Astrocyte (in vitro differentiated cells and primary cell): ENCODE data around the gene GGT5. TPM values are rescaled to one million over a fixed set of nuclear protein-coding genes. Genes with fewer than 3 reads are reported as not detected.

ENCODE experiments used
- DNase-seq: peaks from one replicate; pipeline ENCODE4 v3.0.0-alpha.2; 2010; ENCODE audit warnings: low read depth
- FAIRE-seq: peaks from 2 replicates; lab custom pipeline; 2011; peaks lifted over from hg19 to GRCh38; lab: Jason Lieb, UNC
- H2AFZ ChIP-seq: 2 replicates; pipeline ENCODE4 v1.6.0; 2012; ENCODE audit warnings: low read depth, low read length, inconsistent platforms
- H3K27ac ChIP-seq: 2 replicates; pipeline ENCODE4 v1.5.1; 2011; ENCODE audit warnings: low read depth, low read length, inconsistent platforms
- H3K27me3 ChIP-seq: 2 replicates; pipeline ENCODE4 v1.6.0; 2011; ENCODE audit warnings: low read length, inconsistent platforms; ENCODE audit not compliant: insufficient read depth
- H3K36me3 ChIP-seq: 2 replicates; pipeline ENCODE4 v1.5.1; 2011; ENCODE audit warnings: low read length, inconsistent platforms; ENCODE audit not compliant: insufficient read depth
- H3K4me1 ChIP-seq: 2 replicates; pipeline ENCODE4 v1.5.1; 2011; ENCODE audit warnings: low read length, inconsistent platforms; ENCODE audit not compliant: insufficient read depth
- H3K4me2 ChIP-seq: 2 replicates; pipeline ENCODE4 v1.6.0; 2012; ENCODE audit warnings: low read length, inconsistent platforms
- H3K4me3 ChIP-seq: 2 replicates; pipeline ENCODE4 v1.5.1; 2011; ENCODE audit warnings: low read depth, mild to moderate bottlenecking, low read length, inconsistent platforms; ENCODE audit not compliant: insufficient read depth
- H3K79me2 ChIP-seq: 2 replicates; pipeline ENCODE4 v1.6.0; 2012; ENCODE audit warnings: mild to moderate bottlenecking, low read length, inconsistent platforms; ENCODE audit not compliant: insufficient read depth
- H3K9ac ChIP-seq: 2 replicates; pipeline ENCODE4 v1.6.0; 2012; ENCODE audit warnings: mild to moderate bottlenecking, low read length, inconsistent platforms
- H3K9me3 ChIP-seq: 2 replicates; pipeline ENCODE4 v1.5.1; 2012; ENCODE audit warnings: low read depth, mild to moderate bottlenecking, low read length, inconsistent platforms; ENCODE audit not compliant: insufficient read depth
- H4K20me1 ChIP-seq: 2 replicates; pipeline ENCODE4 v1.6.0; 2012; ENCODE audit warnings: low read length, inconsistent platforms; ENCODE audit not compliant: insufficient read depth
- H3K27ac Mint-ChIP-seq: one replicate; pipeline ENCODE4 v1.8.0; 2021; ENCODE audit warnings: mild to moderate bottlenecking, mixed read lengths; ENCODE audit not compliant: unreplicated experiment
- H3K27me3 Mint-ChIP-seq: one replicate; pipeline ENCODE4 v1.8.0; 2021; ENCODE audit warnings: low read depth, mixed read lengths; ENCODE audit not compliant: unreplicated experiment
- H3K36me3 Mint-ChIP-seq: one replicate; pipeline ENCODE4 v1.8.0; 2021; ENCODE audit warnings: low read depth, mixed read lengths; ENCODE audit not compliant: unreplicated experiment
- H3K4me1 Mint-ChIP-seq: one replicate; pipeline ENCODE4 v1.8.0; 2021; ENCODE audit warnings: low read depth, mixed read lengths; ENCODE audit not compliant: unreplicated experiment
- H3K4me3 Mint-ChIP-seq: one replicate; pipeline ENCODE4 v1.8.0; 2021; ENCODE audit warnings: mild to moderate bottlenecking, moderate library complexity, mixed read lengths; ENCODE audit not compliant: unreplicated experiment
- H3K9me3 Mint-ChIP-seq: one replicate; pipeline ENCODE4 v1.8.0; 2021; ENCODE audit warnings: mild to moderate bottlenecking, mixed read lengths; ENCODE audit not compliant: unreplicated experiment
- EZH2 ChIP-seq: IDR thresholded peaks from 2 replicates; pipeline ENCODE4 v1.6.1; 2012; ENCODE audit warnings: mild to moderate bottlenecking, low read length, inconsistent platforms; ENCODE audit not compliant: insufficient read depth
- total RNA-seq: library from RNA; stranded (reverse); gene quantifications from 2 replicates; pipeline ENCODE4 v1.2.1, GENCODE V29; 2021
- TF ChIP-seq, protein P1 (sequence below): IDR thresholded peaks from 2 replicates; pipeline ENCODE4 v1.5.1; 2011; ENCODE audit warnings: low read depth, mild to moderate bottlenecking, inconsistent platforms, low read length, moderate library complexity; ENCODE audit not compliant: insufficient read depth

Gene GGT5
- total RNA-seq, 1 donor from 2014 or later = 0.64 TPM

DNA sequence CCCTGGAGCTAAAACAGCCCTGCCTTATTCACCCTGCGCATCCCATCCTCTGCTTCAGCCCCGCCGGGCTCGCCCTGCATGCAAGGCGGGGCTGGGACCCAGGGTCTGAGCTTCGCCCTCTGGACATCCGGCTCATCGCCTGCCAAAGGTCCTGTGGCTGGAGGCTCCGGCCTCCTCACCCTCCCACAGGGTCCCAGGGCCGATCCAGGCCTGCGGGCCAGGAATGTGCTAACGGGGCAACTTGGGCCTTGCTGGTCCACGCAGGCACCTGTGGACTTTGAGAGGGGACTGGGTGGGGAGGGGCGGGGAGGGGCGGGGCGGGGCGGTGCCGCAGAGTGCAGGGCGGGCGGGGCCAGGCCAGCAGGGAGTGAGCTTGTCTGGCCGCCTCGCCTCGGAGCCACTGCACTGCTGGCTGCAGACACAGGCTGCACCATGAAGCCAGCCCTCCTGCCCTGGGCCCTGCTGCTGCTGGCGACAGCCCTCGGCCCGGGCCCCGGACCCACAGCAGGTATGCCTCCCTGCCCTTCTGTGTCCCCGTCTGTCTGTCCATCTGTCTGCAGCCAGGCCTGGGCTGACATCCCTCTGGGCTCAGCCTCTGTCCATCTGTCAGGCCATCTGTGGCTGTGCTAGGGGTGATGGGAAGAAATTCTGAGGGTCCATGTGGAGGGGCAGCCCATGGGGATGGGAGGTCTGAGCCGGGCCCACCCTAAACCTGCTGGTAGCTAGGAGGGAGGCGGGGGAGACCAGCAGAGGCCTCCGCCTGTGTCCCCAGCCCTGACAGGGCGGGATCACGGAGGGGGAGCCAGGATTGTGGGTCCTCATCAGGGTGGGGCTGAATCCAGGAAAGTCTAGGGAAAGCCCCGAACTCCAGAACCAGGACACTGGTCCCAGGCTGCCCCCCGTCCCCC lies 63.5 kb downstream of the GGT5 start, which contains the start of gene SUSD2:
TSS of gene SUSD2 (plus strand) at position 400 of the 908 bp plus-strand sequence. CDS start at position 433, 33 bp downstream.
- no peaks in the 10 kb centered on the region for H3K4me1 Mint-ChIP-seq
- no peak within 1 kb of the TSS for H3K27ac ChIP-seq
- no peak within 1 kb of the TSS for H3K4me3 ChIP-seq
- no peak for FAIRE-seq
- TF ChIP-seq EZH2 = no peak
- TF ChIP-seq, protein P1, sequence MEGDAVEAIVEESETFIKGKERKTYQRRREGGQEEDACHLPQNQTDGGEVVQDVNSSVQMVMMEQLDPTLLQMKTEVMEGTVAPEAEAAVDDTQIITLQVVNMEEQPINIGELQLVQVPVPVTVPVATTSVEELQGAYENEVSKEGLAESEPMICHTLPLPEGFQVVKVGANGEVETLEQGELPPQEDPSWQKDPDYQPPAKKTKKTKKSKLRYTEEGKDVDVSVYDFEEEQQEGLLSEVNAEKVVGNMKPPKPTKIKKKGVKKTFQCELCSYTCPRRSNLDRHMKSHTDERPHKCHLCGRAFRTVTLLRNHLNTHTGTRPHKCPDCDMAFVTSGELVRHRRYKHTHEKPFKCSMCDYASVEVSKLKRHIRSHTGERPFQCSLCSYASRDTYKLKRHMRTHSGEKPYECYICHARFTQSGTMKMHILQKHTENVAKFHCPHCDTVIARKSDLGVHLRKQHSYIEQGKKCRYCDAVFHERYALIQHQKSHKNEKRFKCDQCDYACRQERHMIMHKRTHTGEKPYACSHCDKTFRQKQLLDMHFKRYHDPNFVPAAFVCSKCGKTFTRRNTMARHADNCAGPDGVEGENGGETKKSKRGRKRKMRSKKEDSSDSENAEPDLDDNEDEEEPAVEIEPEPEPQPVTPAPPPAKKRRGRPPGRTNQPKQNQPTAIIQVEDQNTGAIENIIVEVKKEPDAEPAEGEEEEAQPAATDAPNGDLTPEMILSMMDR = no peak
- no peak within 1 kb of the TSS for H3K9ac ChIP-seq
- H3K27ac Mint-ChIP-seq = no peak within 1 kb of the TSS
- H3K79me2 ChIP-seq = no peaks in the 10 kb centered on the region
- no peak for DNase-seq
- H3K27me3 ChIP-seq = no peaks in the 10 kb centered on the region
- no peaks in the 10 kb centered on the region for H3K36me3 Mint-ChIP-seq
- H3K36me3 ChIP-seq = no peaks in the 10 kb centered on the region
- no peak within 1 kb of the TSS for H2AFZ ChIP-seq
- H3K27me3 Mint-ChIP-seq = peaks cover 4% of the 10 kb centered on the region
- no peaks in the 10 kb centered on the region for H4K20me1 ChIP-seq
- H3K9me3 Mint-ChIP-seq = no peaks in the 10 kb centered on the region
- H3K4me2 ChIP-seq = no peak within 1 kb of the TSS
- no peaks in the 10 kb centered on the region for H3K9me3 ChIP-seq
- H3K4me3 Mint-ChIP-seq = no peak within 1 kb of the TSS
- H3K4me1 ChIP-seq = no peaks in the 10 kb centered on the region

DNA sequence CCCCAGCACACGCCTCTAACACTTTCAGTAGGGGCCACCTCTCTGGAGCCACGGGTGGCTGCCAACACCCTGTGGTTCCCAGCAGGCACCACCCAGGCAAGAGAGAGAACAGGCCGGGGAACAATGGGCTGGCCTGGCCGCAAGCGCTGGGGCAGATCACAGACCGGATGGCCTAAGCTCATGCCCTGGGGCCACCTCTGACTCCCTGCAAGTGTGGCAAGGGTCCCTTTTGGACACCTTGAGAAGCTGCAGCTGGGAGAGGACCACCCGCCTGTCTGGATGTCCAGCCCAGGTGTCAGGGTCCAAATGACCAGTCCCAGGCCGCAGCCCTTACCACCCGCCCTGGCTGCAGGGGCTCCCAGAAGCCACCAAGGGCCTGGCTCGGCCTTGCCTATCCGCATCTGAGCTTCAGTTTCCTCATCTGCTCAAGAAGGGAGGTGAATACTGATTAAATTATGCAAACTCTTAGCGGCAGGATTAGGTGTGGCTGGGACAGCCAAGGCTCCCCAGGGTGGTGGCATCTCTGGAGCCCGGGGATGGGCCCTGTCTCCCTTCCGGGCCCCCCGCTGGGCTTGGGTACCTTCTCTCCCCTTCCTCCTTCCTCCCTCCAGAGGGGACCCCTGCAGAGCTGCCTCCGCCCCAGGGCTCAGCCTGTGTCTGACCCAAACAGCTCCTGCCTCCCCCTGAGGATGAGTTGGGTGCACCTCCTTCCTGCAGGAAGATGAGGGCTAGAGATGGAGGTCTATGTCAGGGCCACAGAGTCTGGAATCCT lies 64.4 kb downstream of the GGT5 start:
- no peak overlapping the region for H3K27ac Mint-ChIP-seq
- FAIRE-seq = no peak

More for the DNA sequence above, 64.4 kb downstream of the GGT5 start:
- Histone ChIP-seq H3K27me3 (no peaks in the 10 kb centered on the region), H3K79me2 (no peaks in the 10 kb centered on the region), H3K36me3 (no peaks in the 10 kb centered on the region), H3K9ac (no peak overlapping the region), H3K9me3 (no peaks in the 10 kb centered on the region), H4K20me1 (peaks cover under 1% of the 10 kb centered on the region), H3K27ac (no peak overlapping the region), H3K4me1 (no peaks in the 10 kb centered on the region), H2AFZ (no peak overlapping the region), H3K4me2 (no peak overlapping the region), H3K4me3 (no peak overlapping the region)
- DNase-seq = no peak
- TF ChIP-seq, protein P1 = no peak
- no peak for TF ChIP-seq EZH2
- H3K9me3 Mint-ChIP-seq = no peaks in the 10 kb centered on the region
- no peak overlapping the region for H3K4me3 Mint-ChIP-seq
- no peaks in the 10 kb centered on the region for H3K36me3 Mint-ChIP-seq
- H3K27me3 Mint-ChIP-seq = peaks cover under 1% of the 10 kb centered on the region
- H3K4me1 Mint-ChIP-seq = no peaks in the 10 kb centered on the region
